Gastroesophageal sphincter (tissue), 4 donors: ENCODE results near the gene KIF1A. TPM values are rescaled to one million over a fixed set of nuclear protein-coding genes. Genes with fewer than 3 reads are reported as not detected.

Experiments used
- ATAC-seq: fragments of 150-250 bp; one replicate; pipeline ENCODE4 v1.9.1; 2016; ENCODE audit warnings: mild to moderate bottlenecking, moderate library complexity
- H3K27ac ChIP-seq, 4 donors: fragments of 200-600 bp; sonication (generic) in 3 of 4; 1 replicate in 3 of 4; 2 replicates in 1 of 4; pipeline ENCODE4 v1.5.1; 2016 to 2019
- H3K27me3 ChIP-seq: fragments of 200-600 bp; sonication (generic); one replicate; pipeline ENCODE4 v1.5.1; 2019
- H3K36me3 ChIP-seq, 2 donors: fragments of 200-600 bp; sonication (generic); one replicate each; pipeline ENCODE4 v1.5.1; 2019; ENCODE audit warnings: control low read depth in 1 of 2
- H3K4me1 ChIP-seq, 3 donors: fragments of 200-600 bp; sonication (generic); 1 replicate in 2 of 3; 2 replicates in 1 of 3; pipeline ENCODE4 v1.5.1; 2016 to 2019; ENCODE audit warnings: control low read depth in 2 of 3
- H3K4me3 ChIP-seq, 2 donors: fragments of 200-600 bp; sonication (generic); one replicate each; pipeline ENCODE4 v1.5.1; 2019; ENCODE audit warnings: mild to moderate bottlenecking in 1 of 2, moderate library complexity in 1 of 2
- H3K9me3 ChIP-seq, 3 donors: fragments of 200-600 bp; sonication (generic); one replicate each; pipeline ENCODE4 v1.5.1; 2017 to 2019; ENCODE audit warnings: control low read depth in 2 of 3
- CTCF ChIP-seq, 4 experiments: fragments of 200-600 bp in 2 of 4; fragments of 450-650 bp in 2 of 4; sonication (generic) in 1 of 4; IDR thresholded peaks; one replicate each; pipeline ENCODE4 v1.5.1; 2017 to 2019; ENCODE audit warnings: antibody characterized with exemption in 4 of 4, mild to moderate bottlenecking in 2 of 4, moderate library complexity in 2 of 4
- EP300 ChIP-seq: sonication (generic); formaldehyde crosslinking; IDR thresholded peaks from one replicate; pipeline ENCODE4 v1.6.1; 2017; ENCODE audit warnings: antibody characterized with exemption, mild to moderate bottlenecking
- POLR2A ChIP-seq, 2 donors: fragments of 450-650 bp; IDR thresholded peaks; one replicate each; pipeline ENCODE4 v1.6.1; 2017; ENCODE audit warnings: antibody characterized with exemption in 2 of 2, mild to moderate bottlenecking in 2 of 2, moderate library complexity in 1 of 2
- POLR2AphosphoS5 ChIP-seq: sonication (generic); formaldehyde crosslinking; IDR thresholded peaks from one replicate; pipeline ENCODE4 v1.6.1; 2017; ENCODE audit warnings: antibody characterized with exemption
- WGBS, 2 donors: methylation state at CpG; one replicate each; pipeline ENCODE4 v1.1.5; 2018; ENCODE audit warnings: low coverage in 1 of 2; 5-methylcytosine and 5-hydroxymethylcytosine counted together
- total RNA-seq, 4 donors: library from RNA; depleted of rRNA; stranded (reverse); fragments of >200 nt; gene quantifications; one replicate each; pipeline ENCODE4 v1.1.0, GENCODE V29; 2016

Gene KIF1A
- total RNA-seq, 4 donors from 2014 or later, result 0.62 to 2.3 (median 1.6) TPM

DNA sequence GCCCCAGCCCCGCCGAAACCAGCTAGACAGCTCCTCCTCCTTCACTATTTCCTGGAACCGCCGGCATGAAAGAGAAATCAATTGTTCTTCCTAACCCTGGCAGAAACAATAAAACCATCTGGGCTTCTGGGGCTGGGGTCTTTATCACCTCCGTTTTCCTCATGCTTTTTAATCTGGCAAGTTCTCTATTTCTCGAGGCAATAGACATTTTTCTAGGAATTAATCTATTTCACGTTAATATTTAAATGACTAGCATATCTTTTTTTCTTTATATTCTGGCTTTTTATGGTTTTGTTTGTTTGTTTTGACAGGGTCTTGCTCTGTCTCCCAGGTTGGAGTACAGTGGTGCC lies 1.4 kb upstream of the KIF1A start:
- ATAC-seq, result no peak
- 24 to 34% methylated on average over 5 to 7 of the region's 7 CpGs for WGBS, 2 donors
- no peak overlapping the region for H3K27ac ChIP-seq
- TF ChIP-seq POLR2AphosphoS5, result no peak
- TF ChIP-seq EP300, result no peak
- no peak for TF ChIP-seq CTCF (IDR thresholded peaks at IDR 0.05)
- TF ChIP-seq POLR2A (IDR thresholded peaks at IDR 0.05), result no peak
- no peak overlapping the region for H3K4me3 ChIP-seq
- peaks cover 100% of the 10 kb centered on the region for H3K27me3 ChIP-seq
- peaks cover 0 to 30% (median 18%) of the 10 kb centered on the region in 3 donors for H3K4me1 ChIP-seq
- H3K9me3 ChIP-seq, result peaks cover 0 to 17% (median 0%) of the 10 kb centered on the region in 3 donors
- no peaks in the 10 kb centered on the region for H3K36me3 ChIP-seq

DNA sequence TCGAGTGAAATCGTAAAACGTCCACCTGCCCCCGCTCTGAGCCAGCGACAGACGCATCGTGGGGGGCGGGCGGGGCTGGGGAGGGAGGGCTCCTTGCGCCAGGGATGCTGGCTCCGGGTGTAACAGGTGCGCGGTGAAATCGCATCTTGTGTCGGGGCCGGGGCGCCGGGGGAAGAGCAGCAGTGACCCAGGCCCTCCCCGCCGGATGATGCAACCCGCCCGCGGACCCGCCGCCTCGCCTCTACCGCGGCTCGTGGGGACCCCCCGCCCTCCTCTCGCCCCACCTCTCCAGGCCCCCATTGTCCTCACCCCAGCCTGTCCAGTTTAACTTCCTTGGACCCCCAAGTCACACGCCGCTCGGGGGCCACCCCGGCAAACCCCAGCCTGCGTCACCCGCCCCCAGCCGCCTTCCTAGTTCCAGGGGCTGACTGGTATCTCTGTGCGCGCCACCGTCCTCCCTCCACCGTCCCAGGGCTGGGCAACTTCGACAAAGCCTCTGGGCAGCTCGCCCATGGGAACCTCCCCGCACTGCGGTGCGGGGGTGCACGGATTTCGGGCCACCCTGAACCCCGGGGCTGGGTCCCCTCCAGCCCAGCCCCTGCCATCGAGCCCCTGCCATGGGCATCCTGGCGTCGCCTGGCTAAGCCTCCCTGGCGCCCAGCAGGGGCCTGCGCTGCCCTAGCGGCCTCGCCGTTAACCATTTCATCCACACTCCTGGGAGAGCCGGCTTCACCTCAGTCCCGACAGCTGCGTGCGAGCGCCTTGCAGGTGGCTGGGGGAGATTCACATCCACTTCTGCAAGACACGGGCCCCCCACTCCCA lies 799 bp upstream of the KIF1A start:
- ATAC-seq, result peak; percentile 30
- Histone ChIP-seq H3K9me3 (peaks cover 0 to 17% (median 0%) of the 10 kb centered on the region in 3 donors), H3K27me3 (peaks cover 97% of the 10 kb centered on the region), H3K36me3 (no peaks in the 10 kb centered on the region), H3K27ac (no peak overlapping the region), H3K4me3 (peak overlapping the region in 1 of 2 donors; percentile 45), H3K4me1 (peaks cover 0 to 30% (median 18%) of the 10 kb centered on the region in 3 donors)
- WGBS, 2 donors, result 0% methylated on average over 1 of the region's 64 CpGs; no CpG with 5 or more reads in 1 of the 2 donors
- no peak for TF ChIP-seq POLR2AphosphoS5

DNA sequence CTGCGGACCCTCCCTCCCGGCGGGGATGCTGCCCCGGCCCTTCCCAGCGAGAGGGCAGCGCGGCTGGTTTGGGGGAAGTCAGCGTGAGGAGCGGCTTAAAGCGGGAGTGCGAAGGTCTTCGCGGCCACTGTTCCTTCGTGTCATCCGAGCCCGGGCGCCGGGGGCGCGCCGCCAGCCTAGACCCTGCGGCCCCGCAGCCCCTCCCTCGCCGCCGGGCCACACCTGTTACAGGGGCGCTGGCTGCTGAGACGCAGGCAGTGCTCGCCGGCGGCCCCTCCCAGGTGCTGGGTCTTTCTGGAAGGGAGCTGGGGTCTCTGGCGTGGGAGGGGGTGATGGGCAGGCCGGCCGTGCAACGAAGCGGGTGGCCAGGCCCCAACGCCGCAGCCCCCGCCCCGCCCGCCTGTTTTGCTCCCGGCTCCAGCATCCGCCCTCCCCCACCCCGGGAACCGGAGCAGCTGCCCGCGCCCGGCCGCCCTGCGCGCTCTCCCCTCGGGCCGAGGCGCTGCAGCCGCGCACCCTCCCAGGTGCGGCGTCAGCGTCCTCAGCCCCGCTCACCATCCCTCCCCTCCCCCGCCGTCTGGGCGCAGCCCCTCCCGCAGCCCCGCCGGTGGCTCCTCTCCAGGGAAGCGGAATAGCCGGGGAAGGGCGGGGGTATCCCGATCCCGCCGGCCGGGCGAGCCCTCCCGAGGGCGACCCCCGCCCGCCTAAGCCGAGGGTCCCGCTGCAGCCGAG lies 727 bp downstream of the KIF1A start:
- WGBS, 2 donors, result no CpG with 5 or more reads among the region's 81 CpGs
- Histone ChIP-seq H3K36me3 (no peaks in the 10 kb centered on the region), H3K9me3 (peaks cover 0 to 28% (median 0%) of the 10 kb centered on the region in 3 donors), H3K27ac (no peak overlapping the region), H3K4me3 (peak overlapping the region in 1 of 2 donors; percentile 45), H3K27me3 (peaks cover 97% of the 10 kb centered on the region), H3K4me1 (peaks cover 0 to 30% (median 18%) of the 10 kb centered on the region in 3 donors)
- no peak for TF ChIP-seq CTCF (IDR thresholded peaks at IDR 0.05)
- no peak for TF ChIP-seq POLR2A (IDR thresholded peaks at IDR 0.05)
- TF ChIP-seq EP300, result no peak
- no peak for TF ChIP-seq POLR2AphosphoS5
- no peak for ATAC-seq

- Histone ChIP-seq H3K27me3 (peaks cover 90% of the 10 kb centered on the region), H3K9me3 (peaks cover 0 to 26% (median 0%) of the 10 kb centered on the region in 3 donors), H3K4me3 (peak overlapping the region in 1 of 2 donors; percentile 45), H3K4me1 (peaks cover 0 to 30% (median 18%) of the 10 kb centered on the region in 3 donors), H3K36me3 (no peaks in the 10 kb centered on the region), H3K27ac (no peak overlapping the region)
- ATAC-seq, result no peak
- WGBS, 2 donors, result 33% methylated on average over 3 of the region's 48 CpGs; no CpG with 5 or more reads in 1 of the 2 donors
- TF ChIP-seq POLR2AphosphoS5, result no peak
- no peak for TF ChIP-seq POLR2A (IDR thresholded peaks at IDR 0.05)
- TF ChIP-seq CTCF (IDR thresholded peaks at IDR 0.05), result no peak
- no peak for TF ChIP-seq EP300
Measured at GRCh38 chr2:240818293-240819125, 1.5 kb downstream of the KIF1A start.
